HG03135 (cell line): ENCODE data around the gene TADA2B.

ENCODE experiments used
- ATAC-seq: cut with Tn5 transposase; IDR thresholded peaks from one replicate; pipeline ENCODE4 v1.9.1; 2021; ENCODE audit warnings: mild to moderate bottlenecking, moderate library complexity; ENCODE audit not compliant: unreplicated experiment

The TADA2B gene

GRCh38 chr4:7103607-7104365 lies 60.6 kb downstream of the TADA2B start:
- no peak for ATAC-seq

GRCh38 chr4:7104366-7105031 lies 61.3 kb downstream of the TADA2B start:
- no peak for ATAC-seq

DNA sequence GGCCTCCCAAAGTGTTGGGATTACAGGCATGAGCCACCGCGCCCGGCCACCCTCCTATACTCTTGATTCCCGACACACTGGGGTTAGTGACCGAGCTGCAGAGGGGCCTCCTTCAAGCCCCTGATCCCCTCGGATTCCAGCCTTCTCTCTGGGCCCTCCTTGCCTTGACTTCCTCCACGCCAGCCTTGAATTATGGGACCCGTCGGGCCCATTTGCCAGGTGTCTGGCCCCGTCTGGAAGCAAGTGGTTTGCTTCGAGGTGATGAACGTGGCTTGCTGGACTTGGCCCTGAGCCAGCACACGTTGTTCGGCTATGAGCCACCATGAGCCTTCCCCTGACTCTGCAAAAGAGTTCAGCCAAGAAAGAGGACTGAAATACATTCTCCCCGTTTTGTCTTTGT lies 62.1 kb downstream of the TADA2B start:
- ATAC-seq: no peak

- ATAC-seq: no peak
Measured at GRCh38 chr4:7107166-7107905, 64.2 kb downstream of the TADA2B start.
